Endothelial cell of umbilical vein (primary cell): ENCODE results near the gene NDUFAF2. TPM values are rescaled to one million over a fixed set of nuclear protein-coding genes. Genes with fewer than 3 reads are reported as not detected.

Experiments
- BruUV-seq: library from RNA; stranded (reverse); fragments of 400-500 nt; replicated peaks from 2 replicates; lab custom pipeline; 2021; lab: Mats Ljungman, UMichigan
- CTCF ChIA-PET: fragments of 300-600, 350-600 bp; sonication (Branson Sonifier 250); formaldehyde crosslinking; loops from one replicate; lab custom pipeline; 2021; ENCODE audit warnings: antibody characterized with exemption, inconsistent platforms; lab: Charles Lee
- POLR2A ChIA-PET: fragments of 300-600, 350-600 bp; sonication (Branson Sonifier 250); formaldehyde crosslinking; loops from one replicate; lab custom pipeline; 2021; ENCODE audit warnings: antibody characterized with exemption, inconsistent platforms; lab: Charles Lee
- DNase-seq: peaks from one replicate; pipeline ENCODE4 v3.0.0-alpha.2; 2011; ENCODE audit warnings: low read depth, low spot score
- FAIRE-seq: peaks from 2 replicates; lab custom pipeline; 2011; peaks lifted over from hg19 to GRCh38; lab: Jason Lieb, UNC
- H2AFZ ChIP-seq: 2 replicates; pipeline ENCODE4 v1.6.0; 2012; ENCODE audit warnings: low read depth, low read length, control low read depth, inconsistent platforms
- H3K27ac ChIP-seq: 2 replicates; pipeline ENCODE4 v1.5.1; 2011; ENCODE audit warnings: low read depth, mild to moderate bottlenecking, control low read depth, low read length, moderate library complexity; ENCODE audit not compliant: insufficient read depth
- H3K27me3 ChIP-seq, 2 experiments: 2 replicates each; pipeline versions ENCODE4 v1.6.0 to v1.6.1; 2011; ENCODE audit warnings: low read length in 2 of 2, mixed read lengths in 1 of 2; ENCODE audit not compliant: control insufficient read depth in 2 of 2, insufficient read depth in 2 of 2
- H3K36me3 ChIP-seq, 2 experiments: 2 replicates in 1 of 2; 3 replicates in 1 of 2; pipeline ENCODE4 v1.5.1; 2011; ENCODE audit warnings: low read length in 2 of 2, mild to moderate bottlenecking in 1 of 2, moderate library complexity in 1 of 2; ENCODE audit not compliant: control insufficient read depth in 2 of 2, insufficient read depth in 2 of 2; ENCODE audit errors: extremely low read depth in 1 of 2
- H3K4me1 ChIP-seq: 3 replicates; pipeline ENCODE4 v1.5.1; 2011; ENCODE audit warnings: mild to moderate bottlenecking, low read length; ENCODE audit not compliant: control insufficient read depth, insufficient read depth; ENCODE audit errors: extremely low read depth
- H3K4me2 ChIP-seq: 2 replicates; pipeline ENCODE4 v1.6.1; 2011; ENCODE audit warnings: low read length, control low read depth, mixed read lengths; ENCODE audit not compliant: insufficient read depth
- H3K4me3 ChIP-seq, 3 experiments: fragments of 200-600 bp in 1 of 3; sonication (generic), shearing (Covaris generic) in 1 of 3; replicated peaks in 1 of 3; 2 replicates each; pipeline ENCODE4 v1.5.1; 2011 to 2016; ENCODE audit warnings: control low read depth in 3 of 3, low read length in 3 of 3, mild to moderate bottlenecking in 2 of 3, inconsistent platforms in 1 of 3, low read depth in 1 of 3, moderate library complexity in 1 of 3; ENCODE audit not compliant: insufficient read depth in 1 of 3
- H3K79me2 ChIP-seq: 2 replicates; pipeline ENCODE4 v1.6.0; 2012; ENCODE audit warnings: low read length, inconsistent platforms; ENCODE audit not compliant: control insufficient read depth, insufficient read depth
- H3K9ac ChIP-seq: replicated peaks from 2 replicates; pipeline ENCODE3; 2011; ENCODE audit warnings: low read length, control low read depth; ENCODE audit not compliant: insufficient read depth; ENCODE audit errors: extremely low read depth
- H3K9me1 ChIP-seq: replicated peaks from 3 replicates; pipeline ENCODE4 v1.6.0; 2011; ENCODE audit warnings: mild to moderate bottlenecking, low read length; ENCODE audit not compliant: control insufficient read depth, insufficient read depth; ENCODE audit errors: extremely low read depth
- H3K9me3 ChIP-seq: replicated peaks from 2 replicates; pipeline ENCODE4 v1.5.1; 2012; ENCODE audit warnings: low read length, inconsistent platforms; ENCODE audit not compliant: control insufficient read depth, insufficient read depth
- H4K20me1 ChIP-seq: replicated peaks from 2 replicates; pipeline ENCODE3; 2011; ENCODE audit warnings: mild to moderate bottlenecking, low read length; ENCODE audit not compliant: control insufficient read depth, insufficient read depth; ENCODE audit errors: extremely low read depth
- CTCF ChIP-seq, 2 donors: IDR thresholded peaks; 1 replicate in 1 of 2; 2 replicates in 1 of 2; pipeline ENCODE4 v1.5.1; 2011; ENCODE audit warnings: low read length in 2 of 2, mild to moderate bottlenecking in 2 of 2, moderate library complexity in 2 of 2, control low read depth in 1 of 2, inconsistent platforms in 1 of 2, low read depth in 1 of 2; ENCODE audit not compliant: insufficient read depth in 1 of 2; ENCODE audit errors: extremely low read depth in 1 of 2
- EZH2 ChIP-seq: IDR thresholded peaks from 2 replicates; pipeline ENCODE4 v1.6.1; 2012; ENCODE audit warnings: borderline replicate concordance, low read depth, mild to moderate bottlenecking, moderate library complexity, low read length, inconsistent platforms; ENCODE audit not compliant: severe bottlenecking
- FOS ChIP-seq: IDR thresholded peaks from 2 replicates; pipeline ENCODE4 v1.6.1; 2011; ENCODE audit warnings: mild to moderate bottlenecking, low read length, moderate library complexity, borderline replicate concordance; ENCODE audit not compliant: insufficient read depth
- GATA2 ChIP-seq: IDR thresholded peaks from 2 replicates; pipeline ENCODE4 v1.7.0; 2011; ENCODE audit warnings: low read depth, mild to moderate bottlenecking, moderate library complexity, mixed read lengths, low read length; ENCODE audit not compliant: insufficient read length, insufficient read depth
- JUN ChIP-seq: IDR thresholded peaks from 2 replicates; pipeline ENCODE4 v1.6.1; 2011; ENCODE audit warnings: borderline replicate concordance, low read depth; ENCODE audit not compliant: insufficient read length, insufficient read depth
- MYC ChIP-seq: IDR thresholded peaks from one replicate; pipeline ENCODE4 v1.6.1; 2011; ENCODE audit warnings: mild to moderate bottlenecking, low read depth, low read length
- POLR2A ChIP-seq: IDR thresholded peaks from 2 replicates; pipeline ENCODE4 v1.6.1; 2012; ENCODE audit warnings: low read depth, mild to moderate bottlenecking, control low read depth, low read length
- POLR2AphosphoS5 ChIP-seq: IDR thresholded peaks from 2 replicates; pipeline ENCODE4 v1.6.1; 2012; ENCODE audit warnings: low read depth, mild to moderate bottlenecking, control low read depth, low read length, moderate library complexity; ENCODE audit not compliant: insufficient read depth
- dilution Hi-C: fragments of 300-500 bp; cut with MboI; formaldehyde crosslinking; loops from one replicate; pipeline ENCODE4 v1.15.0; 2019; ENCODE audit warnings: low sequenced_read_pairs; ENCODE audit not compliant: extremely low pct_ligation_motif_present
- intact Hi-C: fragments of 100-400 bp; cut with micrococcal nuclease; formaldehyde crosslinking; loops from one replicate; pipeline ENCODE4 v1.10.0; 2022
- polyA plus RNA-seq, 4 experiments: library from polyadenylated mRNA; depleted of rRNA in 3 of 4; stranded (reverse) in 3 of 4; unstranded in 1 of 4; fragments of >200 nt; gene quantifications; 2 replicates each; pipeline versions ENCODE4 v1.2.1 to v1.2.3, GENCODE V29; 2011 to 2012; ENCODE audit warnings: missing spikeins in 1 of 4
- total RNA-seq: library from RNA; stranded (reverse); gene quantifications from 2 replicates; pipeline ENCODE4 v1.2.3, GENCODE V29; 2021
- TF ChIP-seq, protein P1 (sequence below): IDR thresholded peaks from 2 replicates; pipeline ENCODE4 v1.6.1; 2011; ENCODE audit not compliant: insufficient read depth, insufficient read length

NDUFAF2 gene
- total and polyA plus RNA-seq, 2 donors (not counting 3 experiments of a cell fraction or from before 2014, with no cell fraction given): 10.7 to 39.9 TPM

GRCh38 chr5:61159836-61160235 is 214.8 kb downstream of the NDUFAF2 start:
- Histone ChIP-seq H3K36me3 (peaks cover 0 to 4% of the 10 kb centered on the region in 2 experiments), H3K4me2 (peak overlapping the region; percentile 21), H3K4me1 (peaks cover 15% of the 10 kb centered on the region), H3K27ac (no peak overlapping the region), H3K9ac (no peak overlapping the region), H3K9me3 (no peaks in the 10 kb centered on the region), H3K4me3 (no peak overlapping the region), H3K79me2 (peaks cover 34% of the 10 kb centered on the region), H4K20me1 (no peaks in the 10 kb centered on the region), H3K9me1 (no peaks in the 10 kb centered on the region), H2AFZ (no peak overlapping the region), H3K27me3 (no peaks in the 10 kb centered on the region)
- ChIA-PET CTCF (interaction anchor here (1.5 to 1.7 kb wide), 2 partner anchors 105 to 170 kb away, joined by 3 to 4 read pairs; no protein-coding TSS in a partner anchor), POLR2A (no interaction called here)
- DNase-seq (no peak), FAIRE-seq (no peak)
- no TSS peak for BruUV-seq
- dilution Hi-C loops: no loop called here
- intact Hi-C loops: loop anchor here (1.0 to 10.0 kb wide), 4 partner anchors 10 to 467 kb away; no protein-coding TSS in a partner anchor
- TF ChIP-seq EZH2 (no peak), POLR2AphosphoS5 (no peak), FOS (no peak), CTCF (IDR thresholded peaks at IDR 0.05; ENCODE audit: extremely low read depth in 1 of 2, insufficient read depth in 1 of 2, low read depth in 1 of 2, low read length in 2 of 2) (no peak), POLR2A (no peak)

DNA sequence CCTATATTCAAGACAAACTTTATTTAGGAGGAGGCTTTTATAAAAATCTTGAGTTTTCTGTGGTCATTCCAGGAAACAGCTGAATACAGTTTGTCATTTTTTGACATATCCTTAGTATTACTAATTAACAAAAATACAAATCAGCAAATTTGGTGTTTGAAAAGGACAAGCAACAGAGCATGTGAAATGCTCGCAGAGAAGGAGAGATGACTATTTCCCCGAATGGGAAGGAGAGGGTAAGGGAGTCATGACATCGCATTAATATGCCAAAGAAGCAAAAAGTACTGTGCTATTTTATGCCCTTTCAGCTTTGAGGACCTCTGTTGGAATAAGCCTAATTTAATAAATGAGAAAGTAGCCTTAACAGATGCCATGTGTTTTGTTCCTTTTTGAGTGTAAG is 215.5 kb downstream of the NDUFAF2 start:
- DNase-seq (no peak), FAIRE-seq (no peak)
- H3K4me2 ChIP-seq: peak overlapping the region; percentile 73
- peaks cover 15% of the 10 kb centered on the region for H3K4me1 ChIP-seq
- H3K79me2 ChIP-seq: peaks cover 34% of the 10 kb centered on the region
- CTCF ChIA-PET: no interaction called here
- H3K9me1 ChIP-seq: no peaks in the 10 kb centered on the region
- H3K9me3 ChIP-seq: no peaks in the 10 kb centered on the region
- peaks cover 0 to 4% of the 10 kb centered on the region in 2 experiments for H3K36me3 ChIP-seq
- no peak overlapping the region for H3K4me3 ChIP-seq
- no peak overlapping the region for H3K9ac ChIP-seq
- no peaks in the 10 kb centered on the region for H4K20me1 ChIP-seq
- no peak overlapping the region for H3K27ac ChIP-seq
- intact Hi-C loops: loop anchor here (5.0 to 10.0 kb wide), 3 partner anchors 117 to 467 kb away; no protein-coding TSS in a partner anchor
- BruUV-seq: no TSS peak
- TF ChIP-seq MYC: no peak
- TF ChIP-seq JUN: no peak
- no peak for TF ChIP-seq GATA2
- no peak for TF ChIP-seq EZH2
- no peak for TF ChIP-seq POLR2AphosphoS5
- no peak for TF ChIP-seq POLR2A
- TF ChIP-seq FOS: no peak
- TF ChIP-seq, protein P1, sequence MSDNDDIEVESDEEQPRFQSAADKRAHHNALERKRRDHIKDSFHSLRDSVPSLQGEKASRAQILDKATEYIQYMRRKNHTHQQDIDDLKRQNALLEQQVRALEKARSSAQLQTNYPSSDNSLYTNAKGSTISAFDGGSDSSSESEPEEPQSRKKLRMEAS: no peak
- TF ChIP-seq CTCF (IDR thresholded peaks at IDR 0.05; ENCODE audit: extremely low read depth in 1 of 2, insufficient read depth in 1 of 2, low read depth in 1 of 2, low read length in 2 of 2): no peak
- H2AFZ ChIP-seq: no peak overlapping the region
- dilution Hi-C loops: no loop called here
- H3K27me3 ChIP-seq: no peaks in the 10 kb centered on the region
- POLR2A ChIA-PET: no interaction called here
